ENCODE measurements around the gene PIK3R2. TPM values are rescaled to one million over a fixed set of nuclear protein-coding genes. Genes with fewer than 3 reads are reported as not detected.
A peak's percentile ranks its signal among the peaks of the same experiment; 100 is the strongest.

The PIK3R2 gene
- total and polyA plus RNA-seq, 2 of the 8 experiments (the other 6 are each of a cell fraction or from before 2014, with no cell fraction given): 21.7 to 57.1 TPM

GRCh38 chr19:18203408-18203862, 50.5 kb downstream of the PIK3R2 start:
- no peaks in the 10 kb centered on the region; a peak in 1 of 7 replicates for H3K27me3 ChIP-seq (replicated peaks in 1 of 4; ENCODE audit: control insufficient read depth in 3 of 4, extremely low read depth in 1 of 4, insufficient read depth in 3 of 4, low read length in 3 of 4)
- WGBS, 2 experiments (ENCODE audit: extremely low coverage in 1 of 2, insufficient coverage in 1 of 2, insufficient read length in 1 of 2, insufficient replicate concordance in 2 of 2, low coverage in 1 of 2, low lambda C conversion rate in 2 of 2, missing lambda C conversion rate in 1 of 2): 3% methylated on average over 24 of the region's 38 CpGs; no CpG with 5 or more reads in 1 of the 2 experiments
- peak overlapping the region; percentile 56 to 81 (median 74) for H3K4me3 ChIP-seq (ENCODE audit: extremely low read depth in 1 of 4, insufficient read depth in 2 of 4, low read depth in 3 of 4, low read length in 4 of 4)
- no peak overlapping the region for H2AK5ac ChIP-seq (ENCODE audit: low read depth, low read length)
- H2BK5ac ChIP-seq (ENCODE audit: low read depth, low read length): 0 out of 2 replicates have a peak overlapping the region, but pooled peaks have one; percentile 4
- peaks cover 1 to 13% of the 10 kb centered on the region in 2 experiments for H4K20me1 ChIP-seq (replicated peaks in 1 of 2; ENCODE audit: control insufficient read depth in 1 of 2, insufficient read depth in 2 of 2, low read length in 2 of 2)
- H3K18ac ChIP-seq (ENCODE audit: extremely low read depth, low read length): peak overlapping the region; percentile 84
- no peak overlapping the region for H2BK120ac ChIP-seq (replicated peaks; ENCODE audit: low read depth, low read length)
- POLR2A ChIA-PET (ENCODE audit: partially characterized antibody): interaction anchor here (0.6 to 7.3 kb wide), 11 partner anchors 9 to 112 kb away, joined by 3 to 65 read pairs (median 4); partner anchors contain the start of genes JUND and MPV17L2
- CTCF ChIA-PET (ENCODE audit: partially characterized antibody): interaction anchor here (0.6 to 11.5 kb wide), 11 partner anchors 12 to 135 kb away, joined by 3 to 305 read pairs (median 3); partner anchors contain the start of gene PDE4C
- H2BK12ac ChIP-seq (ENCODE audit: low read depth, low read length): peak overlapping the region; percentile 3; the same call in 1 of the 2 replicates
- H4K5ac ChIP-seq (ENCODE audit: insufficient read length, low read depth, low read length): no peak overlapping the region
- H4K91ac ChIP-seq (replicated peaks; ENCODE audit: insufficient read length, low read length): peak overlapping the region; percentile 63
- FAIRE-seq (no peak), DNase-seq (ENCODE audit: low read depth in 1 of 2, low spot score in 2 of 2) (no peak)
- H3K79me2 ChIP-seq (ENCODE audit: control insufficient read depth in 1 of 2, insufficient read depth in 2 of 2, low read length in 2 of 2): 0 out of 4 replicates have a peak, but pooled peaks cover 0 to 4% of the 10 kb centered on the region in 2 experiments
- H3K79me1 ChIP-seq (ENCODE audit: low read depth, low read length): peaks cover 5% of the 10 kb centered on the region
- H3K4ac ChIP-seq (replicated peaks; ENCODE audit: insufficient read length, low read depth, low read length): no peak overlapping the region
- H2BK20ac ChIP-seq (ENCODE audit: low read length): 0 out of 2 replicates have a peak overlapping the region, but pooled peaks have one; percentile 48
- H3K9me3 ChIP-seq (ENCODE audit: insufficient read depth in 2 of 2, low read depth in 1 of 2, low read length in 1 of 2): no peaks in the 10 kb centered on the region
- peaks cover 0 to 11% (median 7%) of the 10 kb centered on the region in 4 experiments; a peak in 5 of 7 replicates for H3K4me1 ChIP-seq (replicated peaks in 1 of 4; ENCODE audit: control insufficient read depth in 3 of 4, insufficient read depth in 4 of 4, low read length in 3 of 4)
- no peak overlapping the region for H3K56ac ChIP-seq (replicated peaks; ENCODE audit: insufficient read length, low read depth, low read length)
- no peak overlapping the region for H3K27ac ChIP-seq (ENCODE audit: low read depth, low read length)
- peak overlapping the region; percentile 79 to 92 for H3K4me2 ChIP-seq (ENCODE audit: insufficient read depth in 1 of 2, low read depth in 2 of 2, low read length in 2 of 2)
- H3K14ac ChIP-seq (ENCODE audit: insufficient read length): no peak overlapping the region
- H3K9ac ChIP-seq (replicated peaks in 1 of 4; ENCODE audit: extremely low read depth in 1 of 4, low read depth in 3 of 4, low read length in 3 of 4): peak overlapping the region in 3 of 4 experiments; percentile 37 to 42 (median 41); a peak in 4 of 7 replicates
- peak overlapping the region; percentile 2; the same call in 1 of the 2 replicates for H2BK15ac ChIP-seq (ENCODE audit: low read length)
- peak; percentile 81 for TF ChIP-seq BACH1 (IDR thresholded peaks at IDR 0.05; ENCODE audit: low read length)
- peak; percentile 56 for TF ChIP-seq KDM4A (IDR thresholded peaks at IDR 0.05; ENCODE audit: low read depth, low read length, severe bottlenecking)
- TF ChIP-seq PHF8 (conservative IDR thresholded peaks at IDR 0.05; ENCODE audit: low read depth, low read length): no peak
- 0 out of 4 replicates have a peak, but pooled peaks of 1 of the 2 experiments have one; percentile 95 for TF ChIP-seq HDAC2 (IDR thresholded peaks at IDR 0.05; ENCODE audit: borderline replicate concordance in 1 of 2, low read depth in 2 of 2, low read length in 2 of 2)
- TF ChIP-seq NANOG (IDR thresholded peaks at IDR 0.05; ENCODE audit: insufficient read depth, low read depth, low read length, poor library complexity, severe bottlenecking): no peak
- TF ChIP-seq GTF2F1 (IDR thresholded peaks at IDR 0.05; ENCODE audit: borderline replicate concordance, low read depth, low read length): 0 out of 2 replicates have a peak, but pooled peaks have one; percentile 1
- no peak for TF ChIP-seq YY1 (IDR thresholded peaks at IDR 0.05; ENCODE audit: low read depth, low read length)
- peaks cover 3 to 5% (median 3%) of the 10 kb centered on the region in 4 experiments; a peak in 6 of 8 replicates for H3K36me3 ChIP-seq (ENCODE audit: control insufficient read depth in 2 of 4, insufficient read depth in 4 of 4, low read length in 3 of 4)
- no peak overlapping the region for H3K23ac ChIP-seq (ENCODE audit: insufficient read length)
- peaks cover 12% of the 10 kb centered on the region for H3K23me2 ChIP-seq (ENCODE audit: low read depth, low read length)
- H4K8ac ChIP-seq (ENCODE audit: extremely low read depth, insufficient read depth, low read length): peak overlapping the region; percentile 75; the same call in 1 of the 2 replicates
- no peak overlapping the region for H2AFZ ChIP-seq (ENCODE audit: low read length)
